GM18508 (cell line): Measurements from ENCODE around the gene GOLGA8A.
"Not testable (repeated sequence)": the region's sequence is repeated elsewhere in the genome, so short reads cannot be mapped to it uniquely, and the experiment has no call there.

Experiments used
- ATAC-seq: cut with Tn5 transposase; IDR thresholded peaks from one replicate; pipeline ENCODE4 v1.9.1; 2021; ENCODE audit warnings: moderate number of reproducible peaks; ENCODE audit not compliant: insufficient read depth, unreplicated experiment

The GOLGA8A gene

DNA sequence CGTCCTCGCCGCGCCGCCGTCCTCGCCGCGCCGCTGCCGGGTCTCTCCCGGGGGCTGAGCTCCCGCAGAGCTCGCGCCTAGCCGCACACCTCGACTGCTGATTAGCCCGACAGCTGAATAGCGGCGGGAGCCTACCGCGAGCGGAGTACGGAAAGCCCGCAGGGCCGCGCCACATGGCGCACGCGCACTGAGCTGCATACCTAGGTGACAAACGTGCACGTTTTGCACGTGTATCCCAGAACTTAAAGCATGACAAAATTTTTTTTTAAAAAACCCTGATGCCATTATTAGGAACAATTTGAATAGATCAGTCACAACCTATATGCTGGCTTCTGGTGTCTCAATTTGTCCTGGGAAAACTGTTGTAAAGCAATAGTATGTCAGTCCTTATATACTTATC is at the start of gene GOLGA8A:
TSS of gene GOLGA8A (minus strand) at position 122 of the 400 bp plus-strand sequence. CDS start 48,117 bp downstream, outside the sequence.
- no peak for ATAC-seq

- ATAC-seq: no peak
These were observed 46.0 kb upstream of the GOLGA8A start for GRCh38 chr15:34483644-34484043.

DNA sequence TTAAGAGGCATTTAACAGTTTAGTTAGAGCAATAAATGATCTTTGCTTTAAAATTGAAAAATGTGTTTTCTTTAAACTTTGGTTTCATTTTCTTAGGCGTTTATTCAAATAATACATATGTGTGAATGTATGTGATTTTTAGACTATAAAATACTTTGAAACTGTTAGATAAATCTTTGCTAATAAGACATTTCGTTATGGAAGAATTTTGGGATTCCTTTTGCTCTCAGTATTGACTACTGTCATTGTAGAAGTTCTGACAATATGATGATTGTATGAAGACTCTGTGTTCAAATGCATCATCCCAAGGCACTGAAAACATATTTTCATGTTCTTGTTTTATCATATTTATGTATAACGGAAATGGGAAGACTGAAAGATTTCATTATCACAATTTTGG is 43.8 kb upstream of the GOLGA8A start:
- no peak for ATAC-seq

DNA sequence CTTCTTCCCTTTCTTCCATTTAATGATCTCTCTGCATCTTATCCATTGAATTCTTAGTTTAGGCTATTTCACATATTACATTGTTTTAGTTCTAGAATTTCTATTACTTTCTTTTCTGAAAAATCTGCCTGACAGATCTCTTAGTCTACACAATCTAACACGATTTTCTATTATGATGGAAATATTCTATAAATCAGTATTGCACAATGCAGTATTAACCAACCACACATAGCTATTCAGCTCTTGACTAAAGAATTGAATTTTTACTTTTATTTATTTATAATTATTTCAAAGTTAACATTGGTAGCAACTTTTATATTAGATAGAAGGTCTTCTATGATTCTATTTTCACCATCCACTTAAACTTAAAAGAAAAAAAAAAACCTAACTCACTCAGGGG is 36.2 kb upstream of the GOLGA8A start:
- ATAC-seq: no peak

DNA sequence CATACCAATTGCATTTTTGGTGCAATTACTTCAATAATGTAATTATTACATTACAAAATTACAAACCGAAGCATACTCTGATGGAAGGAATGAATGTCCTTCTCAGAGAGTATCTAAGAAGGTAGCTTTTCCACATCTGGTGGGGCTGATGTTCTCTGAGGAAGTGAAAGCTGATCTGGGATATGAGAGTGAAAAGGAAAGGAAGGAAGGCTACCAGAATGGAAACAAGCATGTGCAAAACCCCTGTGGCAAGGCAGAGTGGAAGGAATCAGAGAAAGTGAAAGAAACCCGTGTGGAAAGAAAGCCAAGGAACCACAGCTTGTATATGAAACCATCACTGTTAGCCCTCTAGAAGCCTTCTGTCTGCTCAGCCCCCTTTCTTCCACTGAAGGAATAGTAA is 35.3 kb upstream of the GOLGA8A start:
- ATAC-seq: no peak

DNA sequence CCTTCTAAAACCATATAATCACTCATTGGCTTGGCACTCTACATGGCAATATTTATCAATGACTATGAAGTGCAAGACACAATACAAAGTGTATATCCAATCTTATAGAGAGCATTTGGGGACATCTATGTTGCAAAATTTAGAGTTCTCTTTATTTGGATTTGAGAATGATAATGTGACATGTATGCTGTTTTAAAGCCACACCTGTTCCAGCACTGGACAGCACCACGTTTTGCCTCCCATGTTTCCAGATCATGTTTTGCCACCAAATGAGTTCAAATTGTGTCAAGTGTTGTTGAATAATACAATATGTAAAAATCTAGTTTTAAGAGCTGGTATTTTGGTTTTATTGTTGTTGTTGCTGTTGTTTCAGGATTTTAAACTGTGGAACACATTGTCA is 33.3 kb upstream of the GOLGA8A start:
- ATAC-seq: no peak

GRCh38 chr15:34470091-34470490 is 32.5 kb upstream of the GOLGA8A start:
- no peak for ATAC-seq

- ATAC-seq: no peak
These were observed 24.1 kb upstream of the GOLGA8A start for GRCh38 chr15:34461730-34462129.

GRCh38 chr15:34460451-34460850 is 22.8 kb upstream of the GOLGA8A start:
- no peak for ATAC-seq

GRCh38 chr15:34456658-34457057 is 19.1 kb upstream of the GOLGA8A start:
- no peak for ATAC-seq

DNA sequence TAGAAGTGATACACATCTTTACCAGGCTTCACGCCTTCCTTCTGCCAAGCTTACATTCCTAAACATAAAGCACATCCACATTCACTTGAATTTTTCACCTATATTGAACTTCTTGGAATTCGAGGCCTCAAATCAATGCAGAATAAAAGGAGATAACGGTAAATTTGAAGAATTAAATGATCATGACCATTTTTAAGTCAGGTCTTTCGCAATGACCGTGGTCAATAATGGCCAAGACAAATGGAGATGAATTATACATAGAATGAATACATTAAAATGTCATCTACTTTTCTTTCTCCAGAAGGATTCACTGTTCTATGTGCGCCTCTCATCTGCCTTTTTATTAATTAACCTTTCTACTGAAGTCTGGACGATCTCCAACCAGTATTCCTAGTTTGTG is 5.3 kb upstream of the GOLGA8A start:
- no peak for ATAC-seq

DNA sequence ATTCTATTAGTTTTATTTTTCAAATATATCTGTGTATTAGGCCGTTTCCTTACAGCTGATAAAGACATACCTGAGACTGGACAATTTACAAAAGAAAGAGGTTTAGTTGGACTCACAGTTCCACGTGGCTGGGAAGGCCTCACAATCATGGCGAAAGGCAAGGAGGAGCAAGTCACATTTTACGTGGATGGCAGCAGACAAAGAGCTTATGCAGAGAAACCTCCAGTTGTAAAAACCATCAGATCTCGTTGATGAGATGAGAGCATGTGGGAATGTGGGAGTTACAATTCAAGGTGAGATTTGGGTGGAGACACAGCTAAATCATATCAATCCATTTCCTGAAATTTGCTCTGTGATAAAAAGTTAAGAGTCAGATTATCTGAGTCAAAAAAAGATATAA is 2.3 kb upstream of the GOLGA8A start:
- no peak for ATAC-seq

DNA sequence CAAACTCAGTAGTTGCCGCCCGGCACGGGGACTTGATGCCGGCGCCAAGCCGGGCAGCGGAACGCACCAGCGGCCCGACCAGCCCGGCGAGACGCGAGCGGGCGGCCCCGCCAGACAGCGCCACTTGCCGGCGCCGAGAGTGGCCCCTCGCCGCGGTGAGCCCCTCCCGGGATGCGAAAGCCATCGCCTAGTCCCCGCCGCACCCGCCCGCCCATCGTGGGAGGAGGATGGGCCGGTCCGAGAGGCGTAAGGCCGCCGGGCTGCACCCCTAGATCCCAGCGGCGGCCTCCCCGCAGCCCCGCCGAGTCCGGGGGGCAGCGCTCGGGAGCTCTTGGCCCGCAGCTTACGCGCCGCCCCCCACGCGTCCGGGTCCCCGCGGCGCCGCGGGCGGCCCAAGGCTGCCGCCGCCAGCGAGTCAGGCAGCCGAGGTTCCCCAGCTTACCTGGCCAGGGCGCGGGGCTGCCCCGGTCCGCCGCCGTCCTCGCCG is 609 bp downstream of the GOLGA8A start:
- ATAC-seq: no peak

- no peak for ATAC-seq
These were observed 1.3 kb downstream of the GOLGA8A start for GRCh38 chr15:34436126-34436955.

DNA sequence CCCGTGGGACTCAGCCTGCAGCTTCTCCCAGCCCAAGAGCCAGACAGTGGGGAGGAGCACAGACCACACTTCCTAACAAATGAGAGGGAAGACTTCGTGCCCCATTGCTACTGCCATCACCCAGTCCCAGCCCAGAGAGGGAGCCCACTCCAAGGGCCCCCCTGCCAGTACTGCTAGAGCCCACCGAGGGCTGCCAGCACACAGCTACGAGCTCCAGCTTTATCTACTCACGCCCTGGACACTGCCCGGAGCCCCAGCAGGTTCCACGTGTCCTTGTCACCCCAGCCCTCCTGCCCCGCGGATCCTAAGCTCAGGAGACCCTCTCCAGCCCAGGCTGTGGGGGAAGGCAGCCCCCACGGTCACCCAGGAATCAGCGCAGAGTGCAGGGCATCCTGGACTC is 1.9 kb downstream of the GOLGA8A start:
- no peak for ATAC-seq

DNA sequence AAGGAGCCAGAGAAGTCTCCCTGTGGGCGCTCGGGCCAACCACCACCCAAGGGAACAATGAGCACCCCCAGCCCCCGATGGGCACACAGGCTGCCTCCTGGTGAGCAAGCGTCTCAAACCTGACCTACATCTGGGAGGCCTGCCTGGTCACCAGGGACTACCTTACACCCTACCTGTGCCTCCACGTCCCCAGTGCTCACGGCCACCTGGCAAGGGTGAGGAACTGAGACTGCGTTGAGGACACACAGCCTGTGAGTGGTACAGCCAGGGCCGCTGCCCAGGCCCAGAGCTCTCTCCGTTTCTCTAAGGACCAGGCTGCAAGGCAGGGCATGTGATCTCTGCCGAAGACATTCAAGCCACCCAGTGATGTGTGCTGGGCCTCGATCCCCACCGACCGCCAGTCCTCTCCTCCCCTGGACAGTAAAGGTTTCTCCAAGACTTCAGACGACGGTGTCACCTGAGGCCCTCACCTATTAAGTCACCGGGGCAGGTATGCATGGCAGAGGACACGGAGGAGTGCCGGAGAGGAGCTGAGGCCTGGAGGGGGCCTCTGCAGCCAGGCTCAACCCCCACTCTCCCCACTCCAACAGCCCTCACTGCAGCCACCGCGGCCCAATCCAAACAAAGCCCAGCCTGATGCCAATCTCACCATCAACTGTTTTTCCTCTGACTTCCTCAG is 2.8 kb downstream of the GOLGA8A start:
- no peak for ATAC-seq

- ATAC-seq: not testable (repeated sequence)
These were observed 3.5 kb downstream of the GOLGA8A start for GRCh38 chr15:34433956-34434626.

GRCh38 chr15:34430642-34431041 is 7.0 kb downstream of the GOLGA8A start:
- ATAC-seq: not testable (repeated sequence)

- ATAC-seq: not testable (repeated sequence)
These were observed 14.1 kb downstream of the GOLGA8A start for GRCh38 chr15:34423425-34424090.

- ATAC-seq: not testable (repeated sequence)
These were observed 16.7 kb downstream of the GOLGA8A start for GRCh38 chr15:34420953-34421352.
